Neural cell (in vitro differentiated cells): Measurements from ENCODE around the gene ILDR2. TPM values are rescaled to one million over a fixed set of nuclear protein-coding genes. Genes with fewer than 3 reads are reported as not detected.

Experiments
- H2AFZ ChIP-seq: fragments of 200-600, 300-800 bp; sonication (generic), shearing (Covaris generic); 2 replicates; pipeline ENCODE4 v1.6.0; 2014; ENCODE audit warnings: low read depth, mild to moderate bottlenecking, antibody characterized with exemption, low read length, moderate library complexity
- H3F3A ChIP-seq: fragments of 200-600 bp; shearing (Covaris generic); 2 replicates; pipeline ENCODE4 v1.6.1; 2016; ENCODE audit warnings: mild to moderate bottlenecking, moderate library complexity, mixed read lengths, antibody characterized with exemption, low read length; ENCODE audit not compliant: insufficient read depth, poor library complexity, severe bottlenecking
- H3K27ac ChIP-seq: fragments of 200-600, 300-800 bp; sonication (generic), shearing (Covaris generic); 2 replicates; pipeline ENCODE4 v1.5.1; 2014; ENCODE audit warnings: mild to moderate bottlenecking, low read length, moderate library complexity
- H3K27me3 ChIP-seq: fragments of 300-800, 200-600 bp; sonication (generic), shearing (Covaris generic); 2 replicates; pipeline ENCODE4 v1.6.0; 2014; ENCODE audit warnings: mild to moderate bottlenecking, low read depth, low read length, moderate library complexity; ENCODE audit not compliant: insufficient read depth
- H3K36me3 ChIP-seq: fragments of 300-800, 200-600 bp; sonication (generic), shearing (Covaris generic); 2 replicates; pipeline ENCODE4 v1.5.1; 2014; ENCODE audit warnings: mild to moderate bottlenecking, antibody characterized with exemption, low read length, moderate library complexity; ENCODE audit not compliant: insufficient read depth
- H3K4me2 ChIP-seq: fragments of 300-800, 200-600 bp; sonication (generic), shearing (Covaris generic); 2 replicates; pipeline ENCODE4 v1.6.0; 2014; ENCODE audit warnings: mild to moderate bottlenecking, low read length
- H3K4me3 ChIP-seq: fragments of 300-800, 200-600 bp; sonication (generic), shearing (Covaris generic); 2 replicates; pipeline ENCODE4 v1.5.1; 2014; ENCODE audit warnings: mild to moderate bottlenecking, low read length, moderate library complexity
- H3K79me2 ChIP-seq: fragments of 200-600 bp; shearing (Covaris generic); replicated peaks from 2 replicates; pipeline ENCODE4 v1.6.0; 2014; ENCODE audit warnings: mild to moderate bottlenecking, low read length, moderate library complexity; ENCODE audit not compliant: insufficient read depth
- H3K9ac ChIP-seq: fragments of 300-800, 200-600 bp; sonication (generic), shearing (Covaris generic); 2 replicates; pipeline ENCODE4 v1.6.1; 2016; ENCODE audit warnings: mild to moderate bottlenecking, low read length, mixed read lengths
- H3K9me2 ChIP-seq: fragments of 200-600 bp; shearing (Covaris generic); 2 replicates; pipeline ENCODE4 v1.6.1; 2016; ENCODE audit warnings: mild to moderate bottlenecking, low read length, mixed read lengths; ENCODE audit not compliant: insufficient read depth
- H3K9me3 ChIP-seq: fragments of 200-600, 300-800 bp; sonication (generic), shearing (Covaris generic); 2 replicates; pipeline ENCODE4 v1.6.1; 2016; ENCODE audit warnings: mild to moderate bottlenecking, mixed run types, low read length, moderate library complexity, mixed read lengths
- H4K20me1 ChIP-seq: fragments of 200-600 bp; shearing (Covaris generic); 2 replicates; pipeline ENCODE4 v1.6.1; 2016; ENCODE audit warnings: mild to moderate bottlenecking, mixed run types; ENCODE audit not compliant: insufficient read depth
- CTCF ChIP-seq: fragments of 450-650 bp; IDR thresholded peaks from 2 replicates; pipeline ENCODE4 v1.5.1; 2014; ENCODE audit warnings: antibody characterized with exemption, mild to moderate bottlenecking, moderate library complexity; ENCODE audit not compliant: poor library complexity, severe bottlenecking
- EP300 ChIP-seq: fragments of 450-650 bp; conservative IDR thresholded peaks from 2 replicates; pipeline ENCODE4 v1.6.1; 2014; ENCODE audit warnings: antibody characterized with exemption, mild to moderate bottlenecking, moderate library complexity; ENCODE audit not compliant: poor library complexity, severe bottlenecking
- EZH2 ChIP-seq: fragments of 200-600, 300-800 bp; shearing (Covaris generic), sonication (generic); IDR thresholded peaks from 2 replicates; pipeline ENCODE4 v1.6.1; 2014; ENCODE audit warnings: antibody characterized with exemption, low read length, borderline replicate concordance, mild to moderate bottlenecking; ENCODE audit not compliant: insufficient read depth, poor library complexity, severe bottlenecking
- MXI1 ChIP-seq: fragments of 450-650 bp; conservative IDR thresholded peaks from 2 replicates; pipeline ENCODE4 v1.6.1; 2014; ENCODE audit warnings: antibody characterized with exemption, mild to moderate bottlenecking; ENCODE audit not compliant: poor library complexity, severe bottlenecking
- POLR2AphosphoS5 ChIP-seq: IDR thresholded peaks from 2 replicates; pipeline ENCODE4 v1.6.1; 2012
- RAD21 ChIP-seq: fragments of 450-650 bp; conservative IDR thresholded peaks from 2 replicates; pipeline ENCODE4 v1.6.1; 2014; ENCODE audit warnings: antibody characterized with exemption, mild to moderate bottlenecking, moderate library complexity
- REST ChIP-seq: IDR thresholded peaks from 2 replicates; pipeline ENCODE4 v1.6.1; 2012; ENCODE audit warnings: borderline replicate concordance
- SMC3 ChIP-seq: fragments of 450-650 bp; conservative IDR thresholded peaks from 2 replicates; pipeline ENCODE4 v1.6.1; 2014; ENCODE audit warnings: antibody characterized with exemption, mild to moderate bottlenecking, moderate library complexity; ENCODE audit not compliant: poor library complexity
- TAF1 ChIP-seq: IDR thresholded peaks from 2 replicates; pipeline ENCODE4 v1.6.1; 2012; ENCODE audit warnings: low read depth
- polyA plus RNA-seq: library from polyadenylated mRNA; depleted of rRNA; stranded (reverse); fragments of >200 nt; gene quantifications from 2 replicates; pipeline ENCODE4 v1.2.3, GENCODE V29; 2014

ILDR2 gene
- polyA plus RNA-seq, 1 donor from 2014 or later, result 6.8 TPM

DNA sequence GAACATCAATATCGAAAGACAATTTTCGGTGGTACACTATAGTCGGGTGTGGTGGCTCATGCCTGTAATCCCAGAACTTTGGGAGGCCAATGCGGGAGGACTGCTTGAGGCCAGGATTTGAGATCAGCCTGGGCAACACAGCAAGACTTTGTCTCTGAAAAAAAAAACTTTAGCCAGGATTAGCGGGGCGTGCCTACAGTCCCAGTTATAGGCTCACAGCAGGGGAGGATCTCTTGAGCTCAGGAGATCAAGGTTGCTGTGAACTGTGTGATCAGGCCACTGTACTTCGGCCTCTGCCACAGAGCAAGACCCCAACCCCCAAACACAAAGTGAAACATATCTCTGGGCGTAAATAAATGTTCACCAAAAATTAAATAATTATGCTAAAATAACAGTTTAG, 100.9 kb downstream of the ILDR2 start:
- no peaks in the 10 kb centered on the region for H3K9me2 ChIP-seq
- no peak overlapping the region for H3K27ac ChIP-seq
- no peaks in the 10 kb centered on the region for H3F3A ChIP-seq
- peak overlapping the region; percentile 90 for H3K4me3 ChIP-seq
- H2AFZ ChIP-seq, result no peak overlapping the region
- no peak for TF ChIP-seq MXI1
- TF ChIP-seq TAF1, result no peak
- TF ChIP-seq RAD21, result no peak
- no peak for TF ChIP-seq POLR2AphosphoS5
- TF ChIP-seq REST, result no peak
- no peak for TF ChIP-seq EZH2
- TF ChIP-seq CTCF, result no peak
- TF ChIP-seq EP300, result no peak
- no peak for TF ChIP-seq SMC3
- H3K27me3 ChIP-seq, result no peaks in the 10 kb centered on the region
- no peaks in the 10 kb centered on the region for H3K9me3 ChIP-seq
- H3K4me2 ChIP-seq, result peak overlapping the region; percentile 74
- H3K79me2 ChIP-seq, result peaks cover 31% of the 10 kb centered on the region
- H3K36me3 ChIP-seq, result no peaks in the 10 kb centered on the region
- H4K20me1 ChIP-seq, result no peaks in the 10 kb centered on the region
- no peak overlapping the region for H3K9ac ChIP-seq

DNA sequence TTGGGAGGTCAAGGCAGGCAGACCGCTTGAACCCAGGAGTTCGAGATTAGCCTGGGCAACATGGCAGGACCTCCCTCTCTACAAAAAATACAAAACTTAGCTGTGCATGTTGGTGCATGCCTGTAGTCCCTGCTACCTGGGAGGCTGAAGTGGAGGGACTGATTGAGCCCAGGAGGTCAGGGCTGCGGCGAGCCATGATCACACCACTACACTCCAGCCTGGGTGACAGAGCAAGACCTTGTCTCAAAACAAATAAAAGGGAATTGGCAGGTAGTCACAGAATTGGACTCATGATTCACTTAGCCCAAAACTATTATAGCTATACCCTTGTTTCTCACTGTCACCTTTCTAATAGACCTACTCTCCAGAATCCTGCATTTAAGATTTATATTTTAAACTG, 104.8 kb downstream of the ILDR2 start:
- H3K9ac ChIP-seq, result no peak overlapping the region
- H3K79me2 ChIP-seq, result peaks cover 29% of the 10 kb centered on the region
- no peak overlapping the region for H3K4me3 ChIP-seq
- no peaks in the 10 kb centered on the region for H3K9me3 ChIP-seq
- no peak overlapping the region for H3K4me2 ChIP-seq
- H3F3A ChIP-seq, result no peaks in the 10 kb centered on the region
- peaks cover 9% of the 10 kb centered on the region for H3K36me3 ChIP-seq
- H3K27me3 ChIP-seq, result no peaks in the 10 kb centered on the region
- no peak overlapping the region for H3K27ac ChIP-seq
- H4K20me1 ChIP-seq, result no peaks in the 10 kb centered on the region
- H2AFZ ChIP-seq, result no peak overlapping the region
- no peak for TF ChIP-seq MXI1
- TF ChIP-seq POLR2AphosphoS5, result no peak
- no peak for TF ChIP-seq EZH2
- TF ChIP-seq REST, result no peak
- no peak for TF ChIP-seq TAF1
- TF ChIP-seq RAD21, result no peak
- no peak for TF ChIP-seq SMC3
- TF ChIP-seq CTCF, result no peak
- TF ChIP-seq EP300, result no peak
- H3K9me2 ChIP-seq, result no peaks in the 10 kb centered on the region
